GM23338 (cell line): ENCODE data around the gene TSC22D1. TPM values are rescaled to one million over a fixed set of nuclear protein-coding genes. Genes with fewer than 3 reads are reported as not detected.

Source experiments
- ATAC-seq: fragments of 200-7000 bp; cut with Tn5 transposase; 3 replicates; pipeline ENCODE4 v1.9.1; 2020
- DNase-seq: peaks from one replicate; pipeline ENCODE4 v3.0.0-alpha.2; 2015; ENCODE audit warnings: low spot score
- H2AFZ ChIP-seq: fragments of 200-600 bp; sonication (generic); 2 replicates; pipeline ENCODE4 v1.8.0; 2016; ENCODE audit warnings: antibody characterized with exemption, mild to moderate bottlenecking, moderate library complexity
- H3F3A ChIP-seq: fragments of 200-600 bp; sonication (generic); replicated peaks from 2 replicates; pipeline ENCODE4 v1.8.0; 2017; ENCODE audit warnings: antibody characterized with exemption, mixed run types, low read depth
- H3K27ac ChIP-seq: fragments of 200-600 bp; sonication (generic); 2 replicates; pipeline ENCODE4 v1.6.1; 2016; ENCODE audit warnings: low read depth
- H3K27me3 ChIP-seq: fragments of 200-600 bp; sonication (generic); 2 replicates; pipeline ENCODE4 v1.8.0; 2016; ENCODE audit warnings: mild to moderate bottlenecking, mixed run types, moderate library complexity; ENCODE audit not compliant: insufficient read depth
- H3K36me3 ChIP-seq: fragments of 200-600 bp; sonication (generic); 2 replicates; pipeline ENCODE4 v1.8.0; 2016; ENCODE audit warnings: mild to moderate bottlenecking; ENCODE audit not compliant: insufficient read depth
- H3K4me1 ChIP-seq: fragments of 200-600 bp; sonication (generic); 2 replicates; pipeline ENCODE4 v1.8.0; 2016; ENCODE audit warnings: mild to moderate bottlenecking, moderate library complexity; ENCODE audit not compliant: insufficient read depth
- H3K4me2 ChIP-seq: fragments of 200-600 bp; sonication (generic); 2 replicates; pipeline ENCODE4 v1.7.1; 2017; ENCODE audit warnings: mixed run types
- H3K4me3 ChIP-seq: fragments of 200-600 bp; sonication (generic); 2 replicates; pipeline ENCODE4 v1.6.1; 2016; ENCODE audit warnings: mixed run types
- H3K79me2 ChIP-seq: fragments of 200-600 bp; sonication (generic); replicated peaks from 2 replicates; pipeline ENCODE4 v1.8.0; 2017; ENCODE audit warnings: mild to moderate bottlenecking; ENCODE audit not compliant: insufficient read depth
- H3K9me2 ChIP-seq: fragments of 200-600 bp; sonication (generic); 2 replicates; pipeline ENCODE4 v1.8.0; 2017; ENCODE audit not compliant: insufficient read depth
- H4K20me1 ChIP-seq: fragments of 200-600 bp; sonication (generic); replicated peaks from 2 replicates; pipeline ENCODE4 v1.8.0; 2017; ENCODE audit warnings: mild to moderate bottlenecking; ENCODE audit not compliant: insufficient read depth
- H3K27ac Mint-ChIP-seq: 2 replicates; pipeline ENCODE4 v1.8.0; 2020; ENCODE audit warnings: inconsistent platforms, mild to moderate bottlenecking, moderate library complexity, mixed read lengths
- H3K27me3 Mint-ChIP-seq: 3 replicates; pipeline ENCODE4 v1.8.0; 2022; ENCODE audit warnings: low read depth, mild to moderate bottlenecking, moderate library complexity, mixed read lengths, inconsistent platforms; ENCODE audit not compliant: insufficient read depth, poor library complexity
- H3K36me3 Mint-ChIP-seq: 3 replicates; pipeline ENCODE4 v1.8.0; 2021; ENCODE audit warnings: low read depth, mild to moderate bottlenecking, inconsistent platforms, moderate library complexity, mixed read lengths
- H3K4me1 Mint-ChIP-seq: 3 replicates; pipeline ENCODE4 v1.8.0; 2020; ENCODE audit warnings: mild to moderate bottlenecking, inconsistent platforms, mixed read lengths
- H3K4me3 Mint-ChIP-seq: 3 replicates; pipeline ENCODE4 v1.8.0; 2021; ENCODE audit warnings: moderate library complexity, mild to moderate bottlenecking, inconsistent platforms, mixed read lengths
- H3K9me3 Mint-ChIP-seq: 3 replicates; pipeline ENCODE4 v1.8.0; 2020; ENCODE audit warnings: moderate library complexity, mild to moderate bottlenecking, inconsistent platforms, mixed read lengths
- CREB1 ChIP-seq: fragments of 250-450 bp; sonication (Bioruptor Pico); IDR thresholded peaks from 2 replicates; pipeline ENCODE4 v1.5.0; 2020; ENCODE audit warnings: low read depth, mild to moderate bottlenecking, moderate library complexity
- EZH2 ChIP-seq: fragments of 200-600 bp; sonication (generic); IDR thresholded peaks from one replicate; pipeline ENCODE4 v1.8.0; 2017; ENCODE audit warnings: antibody characterized with exemption, mild to moderate bottlenecking, low read depth; ENCODE audit not compliant: unreplicated experiment
- EZH2phosphoT487 ChIP-seq: fragments of 200-600 bp; sonication (generic); IDR thresholded peaks from one replicate; pipeline ENCODE4 v1.8.1; 2018; ENCODE audit warnings: antibody characterized with exemption; ENCODE audit not compliant: unreplicated experiment
- JUNB ChIP-seq: IDR thresholded peaks from one replicate; pipeline ENCODE4 v1.6.1; 2016; ENCODE audit warnings: antibody characterized with exemption; ENCODE audit not compliant: unreplicated experiment
- POLR2AphosphoS5 ChIP-seq: IDR thresholded peaks from 2 replicates; pipeline ENCODE4 v1.6.1; 2016; ENCODE audit warnings: antibody characterized with exemption, low read depth
- REST ChIP-seq: IDR thresholded peaks from one replicate; pipeline ENCODE4 v1.6.1; 2018; ENCODE audit warnings: antibody characterized with exemption; ENCODE audit not compliant: unreplicated experiment
- STAT1 ChIP-seq: IDR thresholded peaks from one replicate; pipeline ENCODE4 v1.6.1; 2016; ENCODE audit warnings: antibody characterized with exemption; ENCODE audit not compliant: unreplicated experiment
- ZNF114 ChIP-seq: fragments of 250-450 bp; sonication (Bioruptor Pico); IDR thresholded peaks from 2 replicates; pipeline ENCODE4 v1.5.0; 2020; ENCODE audit warnings: mild to moderate bottlenecking, moderate library complexity
- ZNF331 ChIP-seq: fragments of 250-450 bp; sonication (Bioruptor Pico); IDR thresholded peaks from 2 replicates; pipeline ENCODE4 v1.5.0; 2020; ENCODE audit warnings: low read depth, mild to moderate bottlenecking, moderate library complexity
- polyA plus RNA-seq: library from polyadenylated mRNA; unstranded; fragments of >200 nt; fragmentation: Nextera tagmentation; extraction: Ambion mirVana; gene quantifications from 2 replicates; pipeline ENCODE4 v1.2.1, GENCODE V29; 2016
- total RNA-seq: library from RNA; depleted of rRNA; stranded (reverse); fragments of >200 nt; shearing (Covaris generic); gene quantifications from 2 replicates; pipeline ENCODE4 v1.2.3, GENCODE V29; 2014
- TF ChIP-seq, protein P1 (sequence below): IDR thresholded peaks from 2 replicates; pipeline ENCODE4 v1.6.1; 2016; ENCODE audit warnings: antibody characterized with exemption
- TF ChIP-seq, protein P2 (sequence below), 2 experiments: fragments of 200-600 bp in 1 of 2; sonication (generic) in 1 of 2; conservative IDR thresholded peaks; 2 replicates each; pipeline versions ENCODE4 v1.5.1 to v1.6.1; 2016 to 2017; ENCODE audit warnings: antibody characterized with exemption in 2 of 2, low read depth in 2 of 2, mild to moderate bottlenecking in 2 of 2, moderate library complexity in 1 of 2

TSC22D1 gene
- total and polyA plus RNA-seq, 2 experiments from 2014 or later, result 58.5 to 114 TPM

DNA sequence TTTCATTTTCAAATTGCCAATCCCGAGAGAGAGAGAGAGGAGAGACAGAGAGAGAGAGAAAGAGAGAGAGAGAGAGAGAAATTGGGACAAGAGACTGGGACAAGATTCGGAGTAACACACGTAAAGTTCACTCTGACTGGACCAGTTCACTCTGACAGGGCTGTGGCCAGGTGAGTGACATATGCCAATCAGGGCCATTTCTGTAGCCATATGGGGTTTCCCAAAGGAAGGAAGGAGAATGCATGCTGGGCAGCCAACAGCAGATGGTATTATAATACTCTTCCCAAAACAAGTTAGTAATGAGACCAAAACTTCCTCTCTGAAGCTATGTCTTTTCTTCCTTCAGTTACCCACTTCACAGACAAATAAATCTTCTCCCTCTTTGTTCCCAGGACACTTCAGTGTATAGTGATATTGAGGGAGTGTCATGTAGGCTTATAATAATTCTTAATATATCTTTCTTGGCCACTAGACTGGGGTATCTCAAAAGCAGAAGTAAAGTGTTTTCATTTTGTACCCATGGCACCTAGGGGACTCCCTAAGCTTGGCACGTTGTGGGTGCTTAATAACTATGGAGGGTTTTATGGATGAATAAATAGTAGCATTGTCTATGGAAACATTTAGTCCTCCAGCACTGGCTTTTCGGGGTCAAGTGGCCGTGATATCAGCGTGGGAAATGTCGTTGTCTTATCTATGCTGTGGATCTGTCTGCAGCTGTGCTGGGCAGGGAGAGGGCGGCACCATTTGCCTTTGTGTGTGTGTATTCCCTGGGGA, 150.9 kb downstream of the TSC22D1 start (continued):
- no peak for TF ChIP-seq REST
- TF ChIP-seq CREB1, result no peak
- TF ChIP-seq JUNB, result no peak
- TF ChIP-seq EZH2phosphoT487, result no peak
- TF ChIP-seq STAT1, result no peak
- TF ChIP-seq, protein P1, sequence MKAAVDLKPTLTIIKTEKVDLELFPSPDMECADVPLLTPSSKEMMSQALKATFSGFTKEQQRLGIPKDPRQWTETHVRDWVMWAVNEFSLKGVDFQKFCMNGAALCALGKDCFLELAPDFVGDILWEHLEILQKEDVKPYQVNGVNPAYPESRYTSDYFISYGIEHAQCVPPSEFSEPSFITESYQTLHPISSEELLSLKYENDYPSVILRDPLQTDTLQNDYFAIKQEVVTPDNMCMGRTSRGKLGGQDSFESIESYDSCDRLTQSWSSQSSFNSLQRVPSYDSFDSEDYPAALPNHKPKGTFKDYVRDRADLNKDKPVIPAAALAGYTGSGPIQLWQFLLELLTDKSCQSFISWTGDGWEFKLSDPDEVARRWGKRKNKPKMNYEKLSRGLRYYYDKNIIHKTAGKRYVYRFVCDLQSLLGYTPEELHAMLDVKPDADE, result no peak
- no peak for TF ChIP-seq EZH2

DNA sequence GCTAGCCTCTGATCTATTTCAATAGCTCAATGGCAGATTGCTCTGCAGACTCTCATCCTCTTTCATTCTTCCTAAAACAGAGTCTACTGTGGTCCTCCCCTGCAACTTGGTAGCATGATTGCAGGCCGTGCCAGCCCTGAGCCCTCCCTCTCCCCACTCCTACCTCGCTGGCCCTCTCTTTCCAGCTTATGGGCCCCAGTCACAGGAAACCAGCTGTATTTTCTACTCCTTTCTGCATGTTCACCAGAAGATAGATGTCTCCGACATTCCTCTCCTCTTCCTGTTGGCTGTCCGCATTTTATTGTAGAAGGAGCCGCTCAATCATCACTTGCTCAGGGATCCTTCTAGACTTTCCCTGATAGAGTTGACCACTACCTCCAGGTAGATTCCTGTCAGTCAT, 152.3 kb downstream of the TSC22D1 start:
- Mint-ChIP-seq H3K36me3 (peaks cover 7% of the 10 kb centered on the region), H3K27ac (no peak overlapping the region), H3K4me3 (no peak overlapping the region), H3K9me3 (peaks cover 6% of the 10 kb centered on the region; the same call in 1 of the 3 replicates), H3K27me3 (peaks cover 3% of the 10 kb centered on the region), H3K4me1 (peaks cover 9% of the 10 kb centered on the region)
- no peaks in the 10 kb centered on the region; the same call in 1 of the 2 replicates for H3K4me1 ChIP-seq
- H3K4me3 ChIP-seq, result no peak overlapping the region
- DNase-seq (no peak), ATAC-seq (no peak)
- no peaks in the 10 kb centered on the region for H3K79me2 ChIP-seq
- no peaks in the 10 kb centered on the region for H4K20me1 ChIP-seq
- H3K9me2 ChIP-seq, result no peaks in the 10 kb centered on the region; the same call in 1 of the 2 replicates
- no peak overlapping the region for H3K4me2 ChIP-seq
- H3K27ac ChIP-seq, result no peak overlapping the region
- H3K27me3 ChIP-seq, result no peaks in the 10 kb centered on the region
- H3K36me3 ChIP-seq, result no peaks in the 10 kb centered on the region
- no peaks in the 10 kb centered on the region for H3F3A ChIP-seq
- no peak overlapping the region for H2AFZ ChIP-seq
- TF ChIP-seq, protein P2, sequence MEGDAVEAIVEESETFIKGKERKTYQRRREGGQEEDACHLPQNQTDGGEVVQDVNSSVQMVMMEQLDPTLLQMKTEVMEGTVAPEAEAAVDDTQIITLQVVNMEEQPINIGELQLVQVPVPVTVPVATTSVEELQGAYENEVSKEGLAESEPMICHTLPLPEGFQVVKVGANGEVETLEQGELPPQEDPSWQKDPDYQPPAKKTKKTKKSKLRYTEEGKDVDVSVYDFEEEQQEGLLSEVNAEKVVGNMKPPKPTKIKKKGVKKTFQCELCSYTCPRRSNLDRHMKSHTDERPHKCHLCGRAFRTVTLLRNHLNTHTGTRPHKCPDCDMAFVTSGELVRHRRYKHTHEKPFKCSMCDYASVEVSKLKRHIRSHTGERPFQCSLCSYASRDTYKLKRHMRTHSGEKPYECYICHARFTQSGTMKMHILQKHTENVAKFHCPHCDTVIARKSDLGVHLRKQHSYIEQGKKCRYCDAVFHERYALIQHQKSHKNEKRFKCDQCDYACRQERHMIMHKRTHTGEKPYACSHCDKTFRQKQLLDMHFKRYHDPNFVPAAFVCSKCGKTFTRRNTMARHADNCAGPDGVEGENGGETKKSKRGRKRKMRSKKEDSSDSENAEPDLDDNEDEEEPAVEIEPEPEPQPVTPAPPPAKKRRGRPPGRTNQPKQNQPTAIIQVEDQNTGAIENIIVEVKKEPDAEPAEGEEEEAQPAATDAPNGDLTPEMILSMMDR (conservative IDR thresholded peaks at IDR 0.05; ENCODE audit: low read depth in 2 of 2), result no peak
- no peak for TF ChIP-seq JUNB
- TF ChIP-seq POLR2AphosphoS5, result no peak
- TF ChIP-seq EZH2, result no peak
- no peak for TF ChIP-seq STAT1
- no peak for TF ChIP-seq CREB1
- TF ChIP-seq, protein P1, result no peak
- TF ChIP-seq ZNF331 (CRISPR knock-in tag), result no peak
- TF ChIP-seq REST, result no peak
- no peak for TF ChIP-seq ZNF114 (CRISPR knock-in tag)
